ENCODE measurements around the gene KRT72. TPM values are rescaled to one million over a fixed set of nuclear protein-coding genes. Genes with fewer than 3 reads are reported as not detected.

Gene KRT72
- under 1 TPM in 1 of 2 donors, not detected in 1; 0.43 TPM for total RNA-seq

GRCh38 chr12:52600941-52601481 lies at the start of gene KRT72:
Gene KRT72, minus strand, starts transcription at chr12:52601463. Its CDS starts 11 bp downstream, at chr12:52601452.
- ATAC-seq (no peak), DNase-seq (ENCODE audit: low spot score) (no peak)
- H3K27me3 Mint-ChIP-seq, result peaks cover 5 to 15% of the 10 kb centered on the region in 2 donors
- H3K9me3 Mint-ChIP-seq, result no peaks in the 10 kb centered on the region
- peaks cover 11 to 23% of the 10 kb centered on the region in 2 donors for H3K4me1 Mint-ChIP-seq (ENCODE audit: low read depth in 2 of 2)
- H3K27ac Mint-ChIP-seq, result peak within 1 kb of the TSS in 1 of 2 donors; percentile 20
- no peak within 1 kb of the TSS for H3K4me3 Mint-ChIP-seq
- H3K36me3 Mint-ChIP-seq, result no peaks in the 10 kb centered on the region

DNA sequence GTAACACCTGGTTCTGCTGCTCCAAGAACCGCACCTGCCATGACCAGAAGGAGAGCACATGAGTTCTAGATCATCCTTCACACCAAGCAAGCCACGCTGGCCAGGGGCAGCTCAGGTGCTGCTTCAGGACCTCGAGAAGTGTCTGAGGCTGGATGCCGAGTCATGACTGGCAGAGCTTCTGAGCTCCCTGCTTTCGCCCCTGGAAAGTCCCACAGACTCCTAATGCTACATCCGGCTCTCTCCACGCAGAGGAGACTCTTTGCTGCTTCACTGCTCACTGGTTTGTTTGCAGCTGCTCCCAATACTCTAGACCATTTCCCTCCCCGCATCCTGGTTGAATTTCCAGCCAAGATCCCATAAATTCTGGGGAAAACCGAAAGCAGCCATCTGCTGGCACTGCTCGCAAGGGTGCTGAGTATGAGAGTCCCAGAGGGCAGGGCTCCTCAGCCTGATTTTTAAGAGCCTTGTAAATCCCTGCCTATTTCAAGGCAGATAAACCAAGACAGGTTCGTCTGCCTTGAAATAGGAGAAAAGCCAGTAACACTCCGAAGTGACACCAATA lies 49.3 kb upstream of the KRT72 start:
- Mint-ChIP-seq H3K36me3 (no peaks in the 10 kb centered on the region), H3K27me3 (peaks cover 0 to under 1% of the 10 kb centered on the region in 2 donors), H3K27ac (no peak overlapping the region), H3K4me3 (no peak overlapping the region), H3K4me1 (ENCODE audit: low read depth in 2 of 2) (peaks cover 35 to 42% of the 10 kb centered on the region in 2 donors), H3K9me3 (no peaks in the 10 kb centered on the region)
- DNase-seq (ENCODE audit: low spot score) (no peak), ATAC-seq (no peak)

GRCh38 chr12:52649066-52649465 lies 47.8 kb upstream of the KRT72 start:
- no peak overlapping the region for H3K27ac Mint-ChIP-seq
- no peak for ATAC-seq
- no peak for DNase-seq (ENCODE audit: low spot score)
- no peaks in the 10 kb centered on the region for H3K27me3 Mint-ChIP-seq
- no peak overlapping the region for H3K4me3 Mint-ChIP-seq
- H3K4me1 Mint-ChIP-seq (ENCODE audit: low read depth in 2 of 2), result peaks cover 48 to 56% of the 10 kb centered on the region in 2 donors
- no peaks in the 10 kb centered on the region for H3K36me3 Mint-ChIP-seq
- no peaks in the 10 kb centered on the region for H3K9me3 Mint-ChIP-seq

DNA sequence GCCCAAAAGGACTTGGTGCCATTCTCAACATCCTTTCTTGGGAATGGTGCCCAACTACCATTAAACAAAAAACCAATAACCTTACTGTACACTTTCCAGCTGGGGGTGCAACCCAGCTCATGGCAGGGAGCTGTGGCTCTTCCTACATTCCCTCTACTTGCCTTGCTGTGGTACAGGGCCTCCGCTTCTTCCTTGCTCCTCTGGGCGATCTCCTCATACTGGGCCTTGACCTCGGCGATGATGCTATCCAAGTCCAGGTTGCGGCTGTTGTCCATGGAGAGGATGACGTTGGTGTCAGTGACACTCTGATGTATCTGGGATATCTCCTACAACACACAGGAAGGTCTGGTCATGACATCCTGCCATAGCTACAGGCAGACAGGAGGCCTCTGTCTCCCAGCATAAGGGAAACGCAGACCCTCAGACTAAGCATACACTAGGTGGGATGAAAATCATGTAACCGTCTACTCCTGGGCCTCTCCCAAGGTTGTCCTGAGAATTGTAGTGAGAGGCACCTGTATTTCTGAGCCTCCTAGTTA lies 46.8 kb upstream of the KRT72 start:
- H3K4me3 Mint-ChIP-seq, result no peak overlapping the region
- peaks cover 54 to 61% of the 10 kb centered on the region in 2 donors for H3K4me1 Mint-ChIP-seq (ENCODE audit: low read depth in 2 of 2)
- no peaks in the 10 kb centered on the region for H3K9me3 Mint-ChIP-seq
- H3K27ac Mint-ChIP-seq, result no peak overlapping the region
- no peak for DNase-seq (ENCODE audit: low spot score)
- no peaks in the 10 kb centered on the region for H3K27me3 Mint-ChIP-seq
- no peaks in the 10 kb centered on the region for H3K36me3 Mint-ChIP-seq
- no peak for ATAC-seq

GRCh38 chr12:52647601-52648000 lies 46.3 kb upstream of the KRT72 start:
- H3K27ac Mint-ChIP-seq, result no peak overlapping the region
- DNase-seq (ENCODE audit: low spot score) (no peak), ATAC-seq (no peak)
- H3K4me1 Mint-ChIP-seq (ENCODE audit: low read depth in 2 of 2), result peaks cover 52 to 58% of the 10 kb centered on the region in 2 donors
- H3K4me3 Mint-ChIP-seq, result no peak overlapping the region
- no peaks in the 10 kb centered on the region for H3K9me3 Mint-ChIP-seq
- no peaks in the 10 kb centered on the region for H3K27me3 Mint-ChIP-seq
- H3K36me3 Mint-ChIP-seq, result no peaks in the 10 kb centered on the region

DNA sequence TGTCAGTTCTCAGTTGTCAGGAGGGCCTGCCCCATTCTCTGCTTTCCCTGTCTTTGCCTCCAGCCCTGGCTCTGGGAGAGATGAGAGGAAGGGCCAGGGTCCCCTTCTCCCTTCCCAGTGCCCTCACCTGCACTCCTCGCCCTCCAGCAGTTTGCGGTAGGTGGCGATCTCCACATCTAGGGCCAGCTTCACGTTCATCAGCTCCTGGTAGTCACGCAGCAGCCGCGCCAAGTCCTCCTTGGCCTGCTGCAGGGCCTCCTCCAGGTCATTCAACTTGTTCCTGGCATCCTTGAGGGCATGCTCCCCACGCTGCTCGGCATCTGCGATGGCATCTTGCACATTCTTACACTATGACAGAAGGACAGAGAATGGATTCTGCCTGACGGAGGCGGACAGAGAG lies 45.4 kb upstream of the KRT72 start:
- Mint-ChIP-seq H3K36me3 (no peaks in the 10 kb centered on the region), H3K9me3 (no peaks in the 10 kb centered on the region), H3K4me3 (peak overlapping the region; percentile 10), H3K27me3 (no peaks in the 10 kb centered on the region), H3K4me1 (ENCODE audit: low read depth in 2 of 2) (peaks cover 53 to 63% of the 10 kb centered on the region in 2 donors), H3K27ac (peak overlapping the region; percentile 52 to 62)
- DNase-seq (ENCODE audit: low spot score), result no peak
- no peak for ATAC-seq

DNA sequence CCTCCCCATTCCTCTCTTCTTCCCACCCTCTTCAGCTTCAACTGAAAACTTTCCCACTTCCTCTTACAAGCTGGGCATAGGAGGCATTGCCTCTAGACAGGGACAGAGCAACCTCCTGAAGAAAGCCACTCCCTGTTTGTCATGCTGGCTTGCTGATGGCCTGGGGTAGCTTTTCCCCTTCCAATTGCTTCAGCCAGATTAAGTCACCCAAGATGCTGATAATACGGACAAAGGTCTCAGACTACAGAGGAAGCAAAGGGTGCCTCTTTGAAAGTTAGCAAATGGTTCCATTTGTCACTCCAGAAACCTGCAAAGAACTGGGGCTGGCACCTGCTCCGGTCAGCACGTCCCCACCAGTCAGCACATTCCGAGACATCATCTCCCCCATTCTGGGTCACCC lies 44.7 kb upstream of the KRT72 start:
- Mint-ChIP-seq H3K36me3 (no peaks in the 10 kb centered on the region), H3K4me3 (peak overlapping the region; percentile 49), H3K4me1 (ENCODE audit: low read depth in 2 of 2) (peaks cover 55 to 67% of the 10 kb centered on the region in 2 donors), H3K9me3 (no peaks in the 10 kb centered on the region), H3K27ac (peak overlapping the region; percentile 52 to 75), H3K27me3 (no peaks in the 10 kb centered on the region)
- DNase-seq (ENCODE audit: low spot score) (no peak), ATAC-seq (no peak)

DNA sequence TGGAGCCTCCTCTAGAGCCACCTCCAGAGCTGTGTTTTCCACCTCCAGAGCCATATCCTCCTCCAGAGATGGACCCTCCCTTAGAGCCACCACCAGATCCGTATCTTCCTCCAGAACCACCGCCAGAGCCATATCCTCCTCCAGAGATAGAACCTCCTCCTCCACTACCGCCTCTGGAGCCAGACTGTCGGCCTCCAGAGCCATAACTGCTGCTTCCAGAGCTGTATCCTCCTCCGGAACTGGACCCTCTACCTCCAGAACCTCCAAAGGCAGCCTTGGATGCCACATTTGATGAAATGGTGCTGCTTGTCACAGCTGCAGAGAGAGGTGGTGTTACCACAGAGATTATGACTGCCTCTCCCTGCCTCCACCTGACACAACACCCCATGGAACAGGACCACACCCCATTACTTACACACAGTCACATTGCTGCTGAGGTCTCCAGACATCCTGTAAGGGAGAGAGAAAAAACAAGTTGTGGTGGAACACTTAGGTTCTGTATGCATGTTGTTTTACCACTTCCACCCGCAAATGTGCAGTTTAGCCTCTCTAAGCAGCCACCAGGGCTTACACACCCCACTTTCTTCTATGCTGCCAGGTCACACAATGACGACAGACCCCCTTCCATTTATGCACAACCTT lies 44.0 kb upstream of the KRT72 start:
- peaks cover 55 to 67% of the 10 kb centered on the region in 2 donors for H3K4me1 Mint-ChIP-seq (ENCODE audit: low read depth in 2 of 2)
- peak overlapping the region; percentile 49 for H3K4me3 Mint-ChIP-seq
- H3K27ac Mint-ChIP-seq, result peak overlapping the region; percentile 52 to 75
- ATAC-seq, result peak; percentile 79 to 89
- H3K9me3 Mint-ChIP-seq, result no peaks in the 10 kb centered on the region
- no peaks in the 10 kb centered on the region for H3K27me3 Mint-ChIP-seq
- DNase-seq (ENCODE audit: low spot score), result no peak
- no peaks in the 10 kb centered on the region for H3K36me3 Mint-ChIP-seq

DNA sequence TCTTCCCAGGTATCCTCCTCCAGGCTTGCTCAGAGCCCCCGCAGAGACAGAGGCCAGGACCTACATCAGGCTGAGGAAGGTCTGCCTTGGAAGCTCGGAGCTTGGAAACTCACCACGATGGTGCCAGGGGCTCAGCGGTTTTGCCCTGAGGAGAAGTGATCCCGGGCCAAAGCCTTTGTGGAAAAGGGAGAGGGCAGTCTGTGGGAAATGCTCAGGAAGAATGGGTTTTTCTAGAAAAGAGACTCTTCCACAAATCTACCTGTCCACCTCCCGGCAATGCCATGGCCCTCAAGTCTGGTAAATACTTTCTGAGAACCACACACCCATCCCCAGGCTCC lies 42.8 kb upstream of the KRT72 start:
- H3K4me1 Mint-ChIP-seq (ENCODE audit: low read depth in 2 of 2), result peaks cover 55 to 62% of the 10 kb centered on the region in 2 donors
- no peak overlapping the region for H3K27ac Mint-ChIP-seq
- ATAC-seq, result no peak

GRCh38 chr12:52643233-52644077 lies 42.2 kb upstream of the KRT72 start:
- H3K4me1 Mint-ChIP-seq (ENCODE audit: low read depth in 2 of 2), result peaks cover 54 to 59% of the 10 kb centered on the region in 2 donors

More for the DNA sequence above, 42.8 kb upstream of the KRT72 start:
- Mint-ChIP-seq H3K4me3 (no peak overlapping the region), H3K27me3 (no peaks in the 10 kb centered on the region), H3K36me3 (no peaks in the 10 kb centered on the region), H3K9me3 (no peaks in the 10 kb centered on the region)
- DNase-seq (ENCODE audit: low spot score), result no peak

GRCh38 chr12:52641468-52641867 lies 40.2 kb upstream of the KRT72 start:
- Mint-ChIP-seq H3K27me3 (no peaks in the 10 kb centered on the region), H3K4me3 (no peak overlapping the region), H3K9me3 (no peaks in the 10 kb centered on the region), H3K27ac (no peak overlapping the region), H3K4me1 (ENCODE audit: low read depth in 2 of 2) (peaks cover 42 to 45% of the 10 kb centered on the region in 2 donors), H3K36me3 (no peaks in the 10 kb centered on the region)
- no peak for DNase-seq (ENCODE audit: low spot score)
- ATAC-seq, result no peak

More at GRCh38 chr12:52643233-52644077, 42.2 kb upstream of the KRT72 start:
- DNase-seq (ENCODE audit: low spot score) (no peak), ATAC-seq (no peak)
- peak overlapping the region in 1 of 2 donors; percentile 60 for H3K27ac Mint-ChIP-seq
- H3K27me3 Mint-ChIP-seq, result no peaks in the 10 kb centered on the region
- no peaks in the 10 kb centered on the region for H3K9me3 Mint-ChIP-seq
- H3K4me3 Mint-ChIP-seq, result no peak overlapping the region
- no peaks in the 10 kb centered on the region for H3K36me3 Mint-ChIP-seq

GRCh38 chr12:52637299-52637698 lies 36.0 kb upstream of the KRT72 start:
- Mint-ChIP-seq H3K4me3 (no peak overlapping the region), H3K36me3 (no peaks in the 10 kb centered on the region), H3K27me3 (no peaks in the 10 kb centered on the region), H3K27ac (no peak overlapping the region), H3K9me3 (no peaks in the 10 kb centered on the region), H3K4me1 (ENCODE audit: low read depth in 2 of 2) (peaks cover 30 to 41% of the 10 kb centered on the region in 2 donors)
- DNase-seq (ENCODE audit: low spot score), result no peak
- ATAC-seq, result no peak

DNA sequence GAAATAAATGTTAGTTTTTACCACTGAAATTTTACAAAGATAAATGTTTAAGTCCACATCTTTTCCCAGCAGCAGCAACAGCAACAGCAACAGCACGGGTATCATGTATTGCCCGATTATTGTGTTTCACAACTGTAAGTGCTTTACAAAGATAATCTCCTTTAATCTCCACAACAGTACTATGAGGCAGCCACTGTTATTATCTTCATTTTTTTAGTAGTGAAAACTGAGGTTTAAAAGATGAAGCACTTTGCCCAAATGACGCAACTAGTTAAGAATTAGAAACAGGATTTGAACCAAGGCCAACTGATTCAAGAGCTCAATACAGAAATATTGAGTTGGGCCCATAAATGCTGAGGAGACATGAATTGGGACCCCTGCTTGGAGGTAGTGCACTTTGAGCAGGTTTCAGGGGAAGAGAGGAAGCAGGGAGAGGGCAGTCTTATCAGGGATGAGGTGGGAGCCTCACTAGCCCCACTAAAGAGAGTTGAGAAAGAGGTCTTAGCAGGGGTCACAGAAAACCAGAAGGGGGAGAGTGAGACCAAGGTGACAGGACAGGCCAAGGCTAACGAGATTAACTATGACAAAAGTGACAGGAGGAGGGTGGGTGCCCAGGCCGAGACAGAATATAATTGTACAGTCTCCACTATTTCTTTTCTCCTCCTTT lies 35.5 kb upstream of the KRT72 start:
- H3K36me3 Mint-ChIP-seq, result no peaks in the 10 kb centered on the region
- no peak overlapping the region for H3K4me3 Mint-ChIP-seq
- ATAC-seq (no peak), DNase-seq (ENCODE audit: low spot score) (no peak)
- H3K27me3 Mint-ChIP-seq, result no peaks in the 10 kb centered on the region
- H3K27ac Mint-ChIP-seq, result peak overlapping the region; percentile 17 to 55
- no peaks in the 10 kb centered on the region for H3K9me3 Mint-ChIP-seq
- H3K4me1 Mint-ChIP-seq (ENCODE audit: low read depth in 2 of 2), result peaks cover 32 to 36% of the 10 kb centered on the region in 2 donors

All from natural killer cell treated with Interleukin-12 subunit alpha and Interleukin-12 subunit beta and Interleukin-15 and Interleukin-18, amount 100 ng/mL, for 72 hours (primary cell).